Right lobe of liver (tissue), 6 donors: ENCODE measurements around the gene ATF7IP. TPM values are rescaled to one million over a fixed set of nuclear protein-coding genes. Genes with fewer than 3 reads are reported as not detected.

Experiments
- ATAC-seq, 4 donors: fragments of 200-7000 bp; cut with Tn5 transposase; one replicate each; pipeline ENCODE4 v1.9.1; 2020; ENCODE audit warnings: mild to moderate bottlenecking in 4 of 4, moderate library complexity in 4 of 4
- DNase-seq, 3 donors: peaks; one replicate each; pipeline ENCODE4 v3.0.0-alpha.2; 2020
- H3K27ac ChIP-seq, 3 donors: fragments of 200-600 bp; one replicate each; pipeline ENCODE4 v1.8.0; 2022
- H3K27me3 ChIP-seq, 2 donors: fragments of 200-600 bp; one replicate each; pipeline ENCODE4 v1.8.0; 2022
- H3K36me3 ChIP-seq, 4 donors: fragments of 200-600 bp; sonication (generic) in 1 of 4; one replicate each; pipeline versions ENCODE4 v1.5.1 to v1.8.0; 2017 to 2022; ENCODE audit warnings: control low read depth in 1 of 4
- H3K4me1 ChIP-seq, 4 donors: fragments of 200-600 bp; sonication (generic) in 1 of 4; one replicate each; pipeline versions ENCODE4 v1.5.1 to v1.8.0; 2017 to 2022; ENCODE audit warnings: control low read depth in 1 of 4
- H3K4me3 ChIP-seq, 3 donors: fragments of 200-600 bp; one replicate each; pipeline ENCODE4 v1.8.0; 2022
- H3K9me3 ChIP-seq, 4 donors: fragments of 200-600 bp; sonication (generic) in 1 of 4; one replicate each; pipeline versions ENCODE4 v1.5.1 to v1.8.0; 2017 to 2022; ENCODE audit warnings: control low read depth in 1 of 4
- CTCF ChIP-seq, 4 donors: fragments of 200-600 bp in 3 of 4; fragments of 450-650 bp in 1 of 4; IDR thresholded peaks; one replicate each; pipeline versions ENCODE4 v1.5.1 to v1.8.0; 2016 to 2022; ENCODE audit warnings: antibody characterized with exemption in 4 of 4, mild to moderate bottlenecking in 2 of 4
- POLR2A ChIP-seq: fragments of 450-650 bp; IDR thresholded peaks from one replicate; pipeline ENCODE4 v1.6.1; 2017; ENCODE audit warnings: antibody characterized with exemption, mild to moderate bottlenecking
- WGBS: methylation state at CpG from one replicate; pipeline ENCODE4 v1.1.6; 2018; ENCODE audit warnings: low coverage, low lambda C conversion rate; ENCODE audit not compliant: insufficient coverage; ENCODE audit errors: missing lambda C conversion rate; 5-methylcytosine and 5-hydroxymethylcytosine counted together
- intact Hi-C, 2 donors: fragments of 100-400 bp; cut with DNase I; formaldehyde crosslinking; loops; one replicate each; pipeline versions ENCODE4 v1.11.2 to v1.14.1; 2022
- total RNA-seq, 6 experiments: library from RNA; depleted of rRNA in 2 of 6; stranded (reverse); fragments of >200 nt in 2 of 6; fragmentation: NEBNext Ultra II Directional in 3 of 6; extraction: Animal tissue kit (Norgen Biotek cat#: 25700) in 3 of 6; gene quantifications; one replicate each; pipeline versions ENCODE4 v1.1.0 to v1.2.4, GENCODE V29; 2016 to 2023
- donor health status: DM: no; HTN: yes; CAD: no.
- donor health status: DM: no; HTN: no; CAD: no.
- donor health status: DM: no; HTN: no; CAD: no.
- donor health status: DM: no; HTN: yes; CAD: no.
- donor health status: DM: no; HTN: yes; CAD: no.

Gene ATF7IP
- total RNA-seq, 6 experiments from 2014 or later, result 17.5 to 33.6 (median 27.4) TPM

DNA sequence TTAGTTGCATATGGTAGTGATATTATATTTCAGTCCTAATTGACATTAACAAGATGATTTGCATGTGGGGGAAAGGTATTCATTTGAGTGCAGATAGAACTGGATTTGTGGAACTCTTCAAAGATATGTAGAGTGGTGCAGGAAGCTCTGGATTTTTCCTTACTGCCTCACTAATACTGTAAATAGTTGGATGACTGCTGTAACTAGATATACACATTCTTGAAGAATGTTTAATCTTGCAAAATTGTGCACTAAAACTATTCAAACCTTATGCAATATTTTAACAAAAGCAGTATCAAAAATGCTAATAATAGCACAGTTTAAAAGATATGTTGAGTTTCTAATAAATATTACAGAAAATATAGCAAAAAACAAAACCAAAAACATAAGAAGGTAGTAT is 43.1 kb upstream of the ATF7IP start:
- no peaks in the 10 kb centered on the region for H3K27me3 ChIP-seq
- H3K36me3 ChIP-seq, result no peaks in the 10 kb centered on the region
- intact Hi-C loops, result no loop called here
- H3K27ac ChIP-seq, result no peak overlapping the region
- H3K9me3 ChIP-seq, result no peaks in the 10 kb centered on the region
- DNase-seq, result no peak
- ATAC-seq, result no peak
- no peaks in the 10 kb centered on the region for H3K4me1 ChIP-seq
- H3K4me3 ChIP-seq, result no peak overlapping the region
- no peak for TF ChIP-seq POLR2A
- TF ChIP-seq CTCF (IDR thresholded peaks at IDR 0.05), result no peak

DNA sequence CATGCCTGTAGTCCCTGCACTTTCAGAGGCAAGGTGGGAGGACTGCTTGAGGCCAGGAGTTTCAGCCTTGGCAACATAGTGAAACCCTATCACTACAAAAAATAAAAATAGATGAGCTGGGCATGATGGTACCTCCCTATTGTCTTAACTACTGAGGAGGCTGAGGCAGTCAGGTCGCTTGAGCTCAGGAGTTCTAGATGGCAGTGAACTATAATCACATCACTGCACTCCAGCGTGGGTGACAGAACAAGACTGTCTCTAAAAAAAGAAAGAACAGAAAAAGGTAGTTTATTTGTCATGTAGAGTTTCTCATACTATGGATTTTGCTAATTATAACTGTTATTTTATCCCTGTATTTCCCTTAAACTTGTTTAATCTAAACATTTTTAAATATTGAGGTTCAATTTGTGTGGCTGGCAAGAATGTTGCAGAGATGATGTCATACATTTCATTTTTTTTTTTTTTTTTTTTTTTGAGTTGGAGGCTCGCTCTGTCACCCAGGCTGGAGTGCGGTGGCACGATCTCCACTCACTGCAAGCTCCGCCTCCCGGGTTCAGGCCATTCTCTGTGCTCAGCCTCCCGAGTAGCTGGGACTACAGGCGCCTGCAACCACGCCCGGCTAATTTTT is 39.7 kb upstream of the ATF7IP start:
- Histone ChIP-seq H3K27ac (no peak overlapping the region), H3K4me3 (no peak overlapping the region), H3K27me3 (no peaks in the 10 kb centered on the region), H3K4me1 (no peaks in the 10 kb centered on the region), H3K36me3 (no peaks in the 10 kb centered on the region), H3K9me3 (no peaks in the 10 kb centered on the region)
- DNase-seq (no peak), ATAC-seq (no peak)
- TF ChIP-seq POLR2A, result no peak
- TF ChIP-seq CTCF (IDR thresholded peaks at IDR 0.05), result no peak
- intact Hi-C loops, result no loop called here
- WGBS, result 93% methylated on average over 11 of the region's 11 CpGs

- no peak for DNase-seq
- WGBS, result 92% methylated on average over 4 of the region's 5 CpGs
Observed at GRCh38 chr12:14326699-14327098, 38.8 kb upstream of the ATF7IP start.

DNA sequence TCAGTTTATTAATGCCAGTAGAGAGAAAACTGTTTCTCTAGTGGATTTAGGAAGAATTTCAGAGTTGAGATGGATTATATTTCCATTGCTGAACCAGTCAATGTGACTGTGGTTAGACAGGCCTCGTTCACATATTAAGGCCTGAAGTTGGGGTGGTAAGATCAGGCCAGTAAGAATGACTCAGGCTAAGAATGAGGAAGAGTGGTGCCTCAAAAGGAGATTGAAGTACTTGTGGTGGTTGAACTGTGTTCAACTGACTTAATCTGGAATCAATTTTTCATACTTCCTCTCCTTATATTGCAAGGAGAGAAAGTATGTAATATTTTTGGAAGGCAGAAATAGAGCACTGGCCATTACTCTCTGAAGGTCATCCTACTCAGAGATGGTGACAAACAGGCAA is 37.8 kb upstream of the ATF7IP start:
- TF ChIP-seq POLR2A, result no peak
- intact Hi-C loops, result no loop called here
- Histone ChIP-seq H3K4me3 (no peak overlapping the region), H3K27me3 (no peaks in the 10 kb centered on the region), H3K36me3 (no peaks in the 10 kb centered on the region), H3K27ac (no peak overlapping the region), H3K4me1 (no peaks in the 10 kb centered on the region), H3K9me3 (no peaks in the 10 kb centered on the region)
- WGBS, result 31% methylated on average over 1 of the region's 1 CpG
- DNase-seq (no peak), ATAC-seq (peak in 2 of 4 donors; percentile 18 to 53)

More at GRCh38 chr12:14326699-14327098, 38.8 kb upstream of the ATF7IP start:
- Histone ChIP-seq H3K36me3 (no peaks in the 10 kb centered on the region), H3K27ac (no peak overlapping the region), H3K27me3 (no peaks in the 10 kb centered on the region), H3K4me3 (no peak overlapping the region), H3K9me3 (no peaks in the 10 kb centered on the region), H3K4me1 (no peaks in the 10 kb centered on the region)
- TF ChIP-seq POLR2A, result no peak
- TF ChIP-seq CTCF (IDR thresholded peaks at IDR 0.05), result no peak
- intact Hi-C loops, result no loop called here
- ATAC-seq, result no peak

DNA sequence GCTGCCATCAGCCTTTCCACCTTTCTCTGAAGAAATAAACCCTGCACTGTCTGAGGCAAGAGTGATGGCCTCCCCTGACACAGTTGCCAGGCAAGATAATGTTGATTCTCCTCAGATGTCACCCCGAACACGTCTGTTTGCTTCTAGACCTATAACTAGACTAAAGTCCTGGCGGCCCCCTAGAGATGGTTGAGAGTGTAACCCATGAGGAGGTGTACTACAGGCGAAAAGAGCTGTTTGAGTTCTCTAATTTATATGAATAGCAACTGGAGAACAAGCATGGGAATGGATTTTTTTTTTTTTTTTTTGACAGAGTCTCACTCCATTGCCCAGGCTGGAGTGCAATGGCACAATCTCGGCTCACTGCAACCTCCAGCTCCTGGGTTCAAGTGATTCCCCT is 33.0 kb upstream of the ATF7IP start:
- no peaks in the 10 kb centered on the region for H3K36me3 ChIP-seq
- TF ChIP-seq CTCF (IDR thresholded peaks at IDR 0.05), result no peak
- no peak for TF ChIP-seq POLR2A
- 51% methylated on average over 3 of the region's 5 CpGs for WGBS
- ATAC-seq, result no peak
- H3K4me3 ChIP-seq, result no peak overlapping the region
- intact Hi-C loops, result no loop called here
- no peak for DNase-seq
- H3K27ac ChIP-seq, result no peak overlapping the region
- no peaks in the 10 kb centered on the region for H3K4me1 ChIP-seq
- no peaks in the 10 kb centered on the region for H3K9me3 ChIP-seq
- H3K27me3 ChIP-seq, result no peaks in the 10 kb centered on the region
